ENCODE measurements around the gene CHRND.

The CHRND gene

DNA sequence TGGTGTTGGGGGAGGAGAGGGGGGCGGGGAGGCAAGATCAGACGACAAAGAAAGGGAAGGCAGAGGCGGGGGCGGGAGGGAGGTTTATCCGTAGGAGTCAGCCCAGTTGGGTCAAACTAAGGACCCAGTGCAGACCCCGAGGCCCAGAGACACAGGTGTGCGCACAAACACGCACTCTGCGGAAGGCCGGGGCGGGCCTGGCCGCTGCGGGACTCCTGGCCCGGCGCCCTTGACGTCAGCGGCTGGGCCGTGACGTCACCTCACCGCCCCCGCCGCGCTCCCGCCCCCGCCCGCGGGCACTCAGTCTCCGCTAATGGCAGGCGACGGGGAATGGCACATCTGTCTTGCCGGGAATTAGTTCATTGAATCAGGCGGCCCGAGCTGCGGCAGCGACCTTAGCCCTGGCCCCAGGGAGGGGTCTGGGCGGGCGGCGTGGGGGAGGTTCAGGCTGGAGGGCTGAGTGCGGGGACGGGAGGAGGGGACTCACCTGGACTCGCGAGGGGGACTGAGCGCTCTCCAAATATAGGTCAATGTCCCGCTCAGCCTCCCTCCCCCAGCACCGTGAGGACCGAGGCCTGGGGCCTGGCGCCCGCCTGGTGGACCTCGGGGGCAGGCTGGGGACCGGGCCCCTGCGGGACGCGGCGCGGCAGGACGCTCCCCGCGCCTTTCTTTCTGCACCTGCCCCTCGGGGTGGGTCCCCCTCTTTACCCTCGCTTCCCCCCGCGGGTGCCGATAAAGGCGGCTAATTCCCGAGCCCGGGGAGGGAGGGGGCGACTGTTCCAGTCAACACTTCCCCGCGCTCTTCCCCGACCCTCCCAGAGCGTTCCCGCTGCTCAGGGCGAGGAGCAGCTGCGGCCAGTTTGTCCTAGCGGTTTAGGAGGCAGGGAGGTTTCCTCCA is 22.8 kb upstream of the CHRND start:
- no peak overlapping the region for H3K27ac ChIP-seq

GRCh38 chr2:232503809-232504323 is 22.1 kb upstream of the CHRND start:
- TF ChIP-seq, protein P1, sequence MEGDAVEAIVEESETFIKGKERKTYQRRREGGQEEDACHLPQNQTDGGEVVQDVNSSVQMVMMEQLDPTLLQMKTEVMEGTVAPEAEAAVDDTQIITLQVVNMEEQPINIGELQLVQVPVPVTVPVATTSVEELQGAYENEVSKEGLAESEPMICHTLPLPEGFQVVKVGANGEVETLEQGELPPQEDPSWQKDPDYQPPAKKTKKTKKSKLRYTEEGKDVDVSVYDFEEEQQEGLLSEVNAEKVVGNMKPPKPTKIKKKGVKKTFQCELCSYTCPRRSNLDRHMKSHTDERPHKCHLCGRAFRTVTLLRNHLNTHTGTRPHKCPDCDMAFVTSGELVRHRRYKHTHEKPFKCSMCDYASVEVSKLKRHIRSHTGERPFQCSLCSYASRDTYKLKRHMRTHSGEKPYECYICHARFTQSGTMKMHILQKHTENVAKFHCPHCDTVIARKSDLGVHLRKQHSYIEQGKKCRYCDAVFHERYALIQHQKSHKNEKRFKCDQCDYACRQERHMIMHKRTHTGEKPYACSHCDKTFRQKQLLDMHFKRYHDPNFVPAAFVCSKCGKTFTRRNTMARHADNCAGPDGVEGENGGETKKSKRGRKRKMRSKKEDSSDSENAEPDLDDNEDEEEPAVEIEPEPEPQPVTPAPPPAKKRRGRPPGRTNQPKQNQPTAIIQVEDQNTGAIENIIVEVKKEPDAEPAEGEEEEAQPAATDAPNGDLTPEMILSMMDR (conservative IDR thresholded peaks at IDR 0.05) = no peak
- no peak for TF ChIP-seq ZFX (IDR thresholded peaks at IDR 0.05)
- no peak overlapping the region for H3K27ac ChIP-seq

More for the DNA sequence above, 22.8 kb upstream of the CHRND start:
- TF ChIP-seq, protein P1 (conservative IDR thresholded peaks at IDR 0.05) = no peak
- no peak for TF ChIP-seq ZFX (IDR thresholded peaks at IDR 0.05)

DNA sequence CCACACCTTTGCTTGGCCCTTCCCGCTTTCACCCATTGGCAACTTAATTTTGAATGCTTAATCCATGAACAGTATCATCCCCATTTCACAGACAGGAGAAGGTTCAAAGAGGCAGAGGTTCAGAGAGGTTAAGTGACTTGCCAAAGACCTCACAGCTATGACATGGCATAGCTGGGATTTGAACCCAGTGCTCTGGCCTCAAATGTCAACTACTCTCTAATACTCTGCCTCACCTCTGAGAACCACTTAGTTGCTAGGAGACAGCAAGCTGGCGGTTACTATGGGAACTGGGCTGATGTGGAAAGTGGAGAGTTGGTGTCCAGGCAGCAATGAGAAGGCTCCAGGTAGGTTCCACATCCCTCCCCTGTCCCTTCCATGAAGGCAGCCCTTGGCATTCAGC is 21.5 kb upstream of the CHRND start:
- no peak for TF ChIP-seq ZFX (IDR thresholded peaks at IDR 0.05)
- TF ChIP-seq, protein P1 (conservative IDR thresholded peaks at IDR 0.05) = no peak
- H3K27ac ChIP-seq = no peak overlapping the region

GRCh38 chr2:232505856-232506255 is 20.1 kb upstream of the CHRND start:
- H3K27ac ChIP-seq = no peak overlapping the region
- no peak for TF ChIP-seq ZFX (IDR thresholded peaks at IDR 0.05)
- TF ChIP-seq, protein P1 (conservative IDR thresholded peaks at IDR 0.05) = no peak

- no peak overlapping the region for H3K27ac ChIP-seq
- TF ChIP-seq, protein P1 (conservative IDR thresholded peaks at IDR 0.05) = no peak
- no peak for TF ChIP-seq ZFX (IDR thresholded peaks at IDR 0.05)
Observed at GRCh38 chr2:232506709-232507108, 19.3 kb upstream of the CHRND start.

- TF ChIP-seq ZFX (IDR thresholded peaks at IDR 0.05) = no peak
- TF ChIP-seq, protein P1 (conservative IDR thresholded peaks at IDR 0.05) = no peak
- H3K27ac ChIP-seq = no peak overlapping the region
Observed at GRCh38 chr2:232508251-232508650, 17.7 kb upstream of the CHRND start.

GRCh38 chr2:232511336-232511890 is 14.5 kb upstream of the CHRND start:
- TF ChIP-seq, protein P1 (conservative IDR thresholded peaks at IDR 0.05) = no peak
- TF ChIP-seq ZFX (IDR thresholded peaks at IDR 0.05) = no peak

More at GRCh38 chr2:232511336-232511890, 14.5 kb upstream of the CHRND start:
- no peak overlapping the region for H3K27ac ChIP-seq
